GM12878 (cell line): Measurements from ENCODE around the gene KCNC2. TPM values are rescaled to one million over a fixed set of nuclear protein-coding genes. Genes with fewer than 3 reads are reported as not detected.

Source experiments
- ATAC-seq: fragments of 200-7000 bp; cut with Tn5 transposase; 3 replicates; pipeline ENCODE4 v1.9.1; 2020; ENCODE audit warnings: mild to moderate bottlenecking, moderate library complexity
- BruUV-seq: library from RNA; stranded (reverse); fragments of 400-500 nt; replicated peaks from 2 replicates; lab custom pipeline; 2021; lab: Mats Ljungman, UMichigan
- CTCF ChIA-PET: fragments of 300-600 bp; sonication (Branson Sonifier 250); formaldehyde crosslinking; extraction: SDS; loops from one replicate; lab custom pipeline; 2021; ENCODE audit warnings: inconsistent platforms; lab: Yijun Ruan, JAX
- POLR2A ChIA-PET: fragments of 350-600 bp; formaldehyde crosslinking; extraction: SDS; loops from one replicate; lab custom pipeline; 2021; ENCODE audit warnings: inconsistent platforms; lab: Charles Lee
- RAD21 ChIA-PET: fragments of 300-600 bp; sonication (Branson Sonifier 250); formaldehyde crosslinking; loops from one replicate; lab custom pipeline; 2023; ENCODE audit warnings: antibody characterized with exemption; ENCODE audit not compliant: unreplicated experiment; lab: Charles Lee
- SMC1A ChIA-PET: fragments of 300-600 bp; sonication (Branson Sonifier 250); formaldehyde crosslinking; loops from one replicate; lab custom pipeline; 2023; ENCODE audit not compliant: unreplicated experiment, uncharacterized antibody; lab: Charles Lee
- DNase-seq: peaks from one replicate; pipeline ENCODE4 v3.0.0-alpha.2; 2011; ENCODE audit warnings: low read depth, low spot score
- FAIRE-seq: peaks from 3 replicates; lab custom pipeline; 2011; peaks lifted over from hg19 to GRCh38; lab: Jason Lieb, UNC
- H2AFZ ChIP-seq: 2 replicates; pipeline ENCODE4 v1.6.0; 2011; ENCODE audit warnings: low read depth, low read length, control low read depth; ENCODE audit not compliant: control insufficient read depth
- H3K27ac ChIP-seq: 2 replicates; pipeline ENCODE4 v1.5.1; 2011; ENCODE audit warnings: control low read depth; ENCODE audit not compliant: control insufficient read depth, insufficient read depth
- H3K27me3 ChIP-seq, 2 experiments: replicated peaks in 1 of 2; 2 replicates each; pipeline versions ENCODE4 v1.6.0 to v1.6.1; 2011; ENCODE audit warnings: low read length in 1 of 2; ENCODE audit not compliant: control insufficient read depth in 2 of 2, insufficient read depth in 2 of 2
- H3K36me3 ChIP-seq, 2 experiments: 2 replicates each; pipeline ENCODE4 v1.5.1; 2011; ENCODE audit warnings: low read length in 1 of 2; ENCODE audit not compliant: control insufficient read depth in 2 of 2, insufficient read depth in 2 of 2
- H3K4me1 ChIP-seq: 2 replicates; pipeline ENCODE4 v1.6.1; 2011; ENCODE audit warnings: mild to moderate bottlenecking, low read length, moderate library complexity, mixed read lengths; ENCODE audit not compliant: control insufficient read depth, insufficient read depth
- H3K4me2 ChIP-seq: 2 replicates; pipeline ENCODE4 v1.6.0; 2011; ENCODE audit warnings: control low read depth; ENCODE audit not compliant: control insufficient read depth, insufficient read depth
- H3K4me3 ChIP-seq: fragments of 200-600 bp; sonication (generic); 2 replicates; pipeline ENCODE4 v1.5.1; 2016
- H3K79me2 ChIP-seq: 2 replicates; pipeline ENCODE4 v1.6.0; 2011; ENCODE audit warnings: low read length; ENCODE audit not compliant: control insufficient read depth, insufficient read depth
- H3K9ac ChIP-seq: 2 replicates; pipeline ENCODE4 v1.8.0; 2011; ENCODE audit warnings: low read length, control low read depth, mixed read lengths; ENCODE audit not compliant: control insufficient read depth, insufficient read depth
- H3K9me3 ChIP-seq: replicated peaks from 3 replicates; pipeline ENCODE4 v1.5.1; 2011; ENCODE audit warnings: mild to moderate bottlenecking, low read length; ENCODE audit not compliant: control insufficient read depth, insufficient read depth
- H4K20me1 ChIP-seq: 2 replicates; pipeline ENCODE4 v1.6.0; 2011; ENCODE audit not compliant: control insufficient read depth, insufficient read depth
- FOS ChIP-seq: IDR thresholded peaks from 3 replicates; pipeline ENCODE4 v1.6.1; 2011; ENCODE audit warnings: borderline replicate concordance; ENCODE audit not compliant: insufficient read length; ENCODE audit errors: extremely low read depth
- KAT2A ChIP-seq: conservative IDR thresholded peaks from 2 replicates; pipeline ENCODE4 v1.6.1; 2011; ENCODE audit warnings: low read depth, low read length; ENCODE audit not compliant: control insufficient read depth
- RBBP5 ChIP-seq: fragments of 200-600 bp; sonication (generic); conservative IDR thresholded peaks from 2 replicates; pipeline ENCODE4 v1.6.1; 2016
- SREBF2 ChIP-seq: IDR thresholded peaks from 2 replicates; pipeline ENCODE4 v1.6.1; 2012; ENCODE audit warnings: mild to moderate bottlenecking, low read length
- TCF3 ChIP-seq: IDR thresholded peaks from 2 replicates; pipeline ENCODE4 v1.6.1; 2012; ENCODE audit warnings: low read depth, mild to moderate bottlenecking, low read length, borderline replicate concordance; ENCODE audit not compliant: insufficient read depth
- in situ Hi-C: fragments of 300-500 bp; cut with MboI; formaldehyde crosslinking; loops from 9 replicates; pipeline ENCODE4 v1.14.3; 2018; ENCODE audit warnings: mixed read lengths
- intact Hi-C: fragments of 100-400 bp; cut with micrococcal nuclease; formaldehyde crosslinking; loops from one replicate; pipeline ENCODE4 v1.14.2; 2022; ENCODE audit not compliant: unreplicated experiment
- polyA plus RNA-seq, 11 experiments: library from polyadenylated mRNA; depleted of rRNA in 4 of 11; unstranded in 6 of 11; stranded (reverse) in 5 of 11; fragments of >200 nt; fragmentation: Nextera tagmentation in 4 of 11; fragmentation: Illumina TruSeq in 1 of 11; extraction: Ambion mirVana in 4 of 11; extraction: Trizol in 1 of 11; gene quantifications; 1 replicate in 1 of 11; 2 replicates in 10 of 11; pipeline versions ENCODE4 v1.2.1 to v1.2.3, GENCODE V29; 2011 to 2016; ENCODE audit warnings: inconsistent platforms in 2 of 11, missing spikeins in 2 of 11, low read depth in 1 of 11
- total RNA-seq, 4 experiments: library from RNA; depleted of rRNA in 3 of 4; stranded (reverse); fragments of >200 nt in 3 of 4; fragmentation: Illumina TruSeq in 1 of 4; extraction: Trizol in 1 of 4; gene quantifications; 2 replicates each; pipeline versions ENCODE4 v1.2.1 to v1.2.3, GENCODE V29; 2013 to 2021
- TF ChIP-seq, protein P1 (sequence below): IDR thresholded peaks from 2 replicates; pipeline ENCODE4 v1.6.1; 2011; ENCODE audit warnings: mild to moderate bottlenecking, low read depth, low read length, moderate library complexity; ENCODE audit not compliant: insufficient replicate concordance
- TF ChIP-seq, protein P2 (sequence below): fragments of 450-650 bp; IDR thresholded peaks from 2 replicates; pipeline ENCODE4 v1.6.1; 2014; ENCODE audit warnings: mild to moderate bottlenecking
- TF ChIP-seq, protein P3 (sequence below): IDR thresholded peaks from 2 replicates; pipeline ENCODE4 v1.6.1; 2012; ENCODE audit warnings: improper control_type of control experiment, low read depth, low read length; ENCODE audit not compliant: insufficient replicate concordance
- TF ChIP-seq, protein P4 (sequence below): fragments of 450-650 bp; IDR thresholded peaks from 2 replicates; pipeline ENCODE4 v1.6.1; 2018; ENCODE audit warnings: mild to moderate bottlenecking, low read depth, moderate library complexity; ENCODE audit not compliant: partially characterized antibody
- TF ChIP-seq, protein P5 (sequence below): fragments of 150-350 bp; IDR thresholded peaks from 2 replicates; pipeline ENCODE4 v1.6.1; 2014; ENCODE audit warnings: mild to moderate bottlenecking, low read depth, low read length

Gene KCNC2
- total and polyA plus RNA-seq, 10 of the 15 experiments (the other 5 are each of a cell fraction or from before 2014, with no cell fraction given) = 0.03 to 2.3 (median 0.08) TPM; not detected in 7

DNA sequence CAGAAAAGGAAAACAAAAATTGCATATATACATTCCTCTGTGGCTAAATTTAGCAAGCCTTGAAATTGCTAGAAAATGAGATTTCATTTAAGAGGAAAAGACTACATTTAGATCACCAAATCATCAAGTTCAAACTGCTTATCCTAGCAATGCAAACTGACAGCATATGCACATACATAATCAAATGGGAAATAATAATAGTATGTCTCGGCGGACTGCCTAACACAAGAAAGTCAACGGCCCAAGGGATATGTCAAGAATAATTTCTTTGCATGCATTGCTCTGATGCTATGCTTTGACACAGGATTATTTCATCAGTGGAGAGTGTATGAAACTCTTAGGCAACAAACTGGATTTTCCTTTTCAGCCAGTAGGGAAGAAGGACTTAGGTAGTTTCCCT lies 107.9 kb downstream of the KCNC2 start (continued):
- TF ChIP-seq, protein P1, sequence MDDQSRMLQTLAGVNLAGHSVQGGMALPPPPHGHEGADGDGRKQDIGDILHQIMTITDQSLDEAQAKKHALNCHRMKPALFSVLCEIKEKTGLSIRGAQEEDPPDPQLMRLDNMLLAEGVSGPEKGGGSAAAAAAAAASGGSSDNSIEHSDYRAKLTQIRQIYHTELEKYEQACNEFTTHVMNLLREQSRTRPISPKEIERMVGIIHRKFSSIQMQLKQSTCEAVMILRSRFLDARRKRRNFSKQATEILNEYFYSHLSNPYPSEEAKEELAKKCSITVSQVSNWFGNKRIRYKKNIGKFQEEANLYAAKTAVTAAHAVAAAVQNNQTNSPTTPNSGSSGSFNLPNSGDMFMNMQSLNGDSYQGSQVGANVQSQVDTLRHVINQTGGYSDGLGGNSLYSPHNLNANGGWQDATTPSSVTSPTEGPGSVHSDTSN = no peak

DNA sequence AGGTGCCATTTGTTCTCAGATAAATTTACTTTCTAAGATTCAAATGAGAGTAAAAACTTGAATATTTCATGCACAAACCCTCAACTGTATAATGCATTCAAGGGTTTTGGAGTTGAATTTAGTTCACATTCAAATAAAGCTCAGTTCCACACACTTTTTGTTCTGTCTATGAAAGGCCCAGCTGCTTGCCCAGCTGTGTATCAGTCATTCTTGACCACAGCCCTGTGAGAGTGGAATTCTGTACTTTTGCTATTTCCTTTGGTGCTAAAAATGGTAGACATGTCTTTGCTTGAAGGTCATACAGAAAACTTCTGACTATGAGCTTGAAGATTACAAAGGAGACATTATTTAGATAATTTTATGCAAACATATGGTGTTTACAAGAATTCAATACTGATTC lies 110.4 kb downstream of the KCNC2 start:
- in situ Hi-C loops = no loop called here
- no peaks in the 10 kb centered on the region for H3K9me3 ChIP-seq
- no peak overlapping the region for H2AFZ ChIP-seq
- CTCF ChIA-PET = interaction anchor here (0.6 to 1.8 kb wide), 4 partner anchors 9 to 410 kb away, joined by 3 to 5 read pairs (median 4); no protein-coding TSS in a partner anchor
- H3K9ac ChIP-seq = no peak overlapping the region
- no peak overlapping the region for H3K4me2 ChIP-seq
- no peak overlapping the region for H3K27ac ChIP-seq
- no peaks in the 10 kb centered on the region for H3K36me3 ChIP-seq
- no peaks in the 10 kb centered on the region for H3K27me3 ChIP-seq
- intact Hi-C loops = no loop called here
- POLR2A ChIA-PET = no interaction called here
- SMC1A ChIA-PET = interaction anchor here (0.9 to 2.0 kb wide), 3 partner anchors 9 to 413 kb away, joined by 3 to 6 read pairs (median 6); no protein-coding TSS in a partner anchor
- RAD21 ChIA-PET = no interaction called here
- H4K20me1 ChIP-seq = no peaks in the 10 kb centered on the region
- H3K79me2 ChIP-seq = no peaks in the 10 kb centered on the region
- H3K4me3 ChIP-seq = no peak overlapping the region
- H3K4me1 ChIP-seq = no peaks in the 10 kb centered on the region
- no peak for FAIRE-seq
- DNase-seq = no peak
- ATAC-seq = no peak
- no TSS peak for BruUV-seq
- TF ChIP-seq SREBF2 = no peak
- TF ChIP-seq, protein P2, sequence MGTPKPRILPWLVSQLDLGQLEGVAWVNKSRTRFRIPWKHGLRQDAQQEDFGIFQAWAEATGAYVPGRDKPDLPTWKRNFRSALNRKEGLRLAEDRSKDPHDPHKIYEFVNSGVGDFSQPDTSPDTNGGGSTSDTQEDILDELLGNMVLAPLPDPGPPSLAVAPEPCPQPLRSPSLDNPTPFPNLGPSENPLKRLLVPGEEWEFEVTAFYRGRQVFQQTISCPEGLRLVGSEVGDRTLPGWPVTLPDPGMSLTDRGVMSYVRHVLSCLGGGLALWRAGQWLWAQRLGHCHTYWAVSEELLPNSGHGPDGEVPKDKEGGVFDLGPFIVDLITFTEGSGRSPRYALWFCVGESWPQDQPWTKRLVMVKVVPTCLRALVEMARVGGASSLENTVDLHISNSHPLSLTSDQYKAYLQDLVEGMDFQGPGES = no peak
- TF ChIP-seq RBBP5 = no peak
- no peak for TF ChIP-seq KAT2A
- TF ChIP-seq, protein P3, sequence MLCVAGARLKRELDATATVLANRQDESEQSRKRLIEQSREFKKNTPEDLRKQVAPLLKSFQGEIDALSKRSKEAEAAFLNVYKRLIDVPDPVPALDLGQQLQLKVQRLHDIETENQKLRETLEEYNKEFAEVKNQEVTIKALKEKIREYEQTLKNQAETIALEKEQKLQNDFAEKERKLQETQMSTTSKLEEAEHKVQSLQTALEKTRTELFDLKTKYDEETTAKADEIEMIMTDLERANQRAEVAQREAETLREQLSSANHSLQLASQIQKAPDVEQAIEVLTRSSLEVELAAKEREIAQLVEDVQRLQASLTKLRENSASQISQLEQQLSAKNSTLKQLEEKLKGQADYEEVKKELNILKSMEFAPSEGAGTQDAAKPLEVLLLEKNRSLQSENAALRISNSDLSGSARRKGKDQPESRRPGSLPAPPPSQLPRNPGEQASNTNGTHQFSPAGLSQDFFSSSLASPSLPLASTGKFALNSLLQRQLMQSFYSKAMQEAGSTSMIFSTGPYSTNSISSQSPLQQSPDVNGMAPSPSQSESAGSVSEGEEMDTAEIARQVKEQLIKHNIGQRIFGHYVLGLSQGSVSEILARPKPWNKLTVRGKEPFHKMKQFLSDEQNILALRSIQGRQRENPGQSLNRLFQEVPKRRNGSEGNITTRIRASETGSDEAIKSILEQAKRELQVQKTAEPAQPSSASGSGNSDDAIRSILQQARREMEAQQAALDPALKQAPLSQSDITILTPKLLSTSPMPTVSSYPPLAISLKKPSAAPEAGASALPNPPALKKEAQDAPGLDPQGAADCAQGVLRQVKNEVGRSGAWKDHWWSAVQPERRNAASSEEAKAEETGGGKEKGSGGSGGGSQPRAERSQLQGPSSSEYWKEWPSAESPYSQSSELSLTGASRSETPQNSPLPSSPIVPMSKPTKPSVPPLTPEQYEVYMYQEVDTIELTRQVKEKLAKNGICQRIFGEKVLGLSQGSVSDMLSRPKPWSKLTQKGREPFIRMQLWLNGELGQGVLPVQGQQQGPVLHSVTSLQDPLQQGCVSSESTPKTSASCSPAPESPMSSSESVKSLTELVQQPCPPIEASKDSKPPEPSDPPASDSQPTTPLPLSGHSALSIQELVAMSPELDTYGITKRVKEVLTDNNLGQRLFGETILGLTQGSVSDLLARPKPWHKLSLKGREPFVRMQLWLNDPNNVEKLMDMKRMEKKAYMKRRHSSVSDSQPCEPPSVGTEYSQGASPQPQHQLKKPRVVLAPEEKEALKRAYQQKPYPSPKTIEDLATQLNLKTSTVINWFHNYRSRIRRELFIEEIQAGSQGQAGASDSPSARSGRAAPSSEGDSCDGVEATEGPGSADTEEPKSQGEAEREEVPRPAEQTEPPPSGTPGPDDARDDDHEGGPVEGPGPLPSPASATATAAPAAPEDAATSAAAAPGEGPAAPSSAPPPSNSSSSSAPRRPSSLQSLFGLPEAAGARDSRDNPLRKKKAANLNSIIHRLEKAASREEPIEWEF = no peak
- TF ChIP-seq, protein P4, sequence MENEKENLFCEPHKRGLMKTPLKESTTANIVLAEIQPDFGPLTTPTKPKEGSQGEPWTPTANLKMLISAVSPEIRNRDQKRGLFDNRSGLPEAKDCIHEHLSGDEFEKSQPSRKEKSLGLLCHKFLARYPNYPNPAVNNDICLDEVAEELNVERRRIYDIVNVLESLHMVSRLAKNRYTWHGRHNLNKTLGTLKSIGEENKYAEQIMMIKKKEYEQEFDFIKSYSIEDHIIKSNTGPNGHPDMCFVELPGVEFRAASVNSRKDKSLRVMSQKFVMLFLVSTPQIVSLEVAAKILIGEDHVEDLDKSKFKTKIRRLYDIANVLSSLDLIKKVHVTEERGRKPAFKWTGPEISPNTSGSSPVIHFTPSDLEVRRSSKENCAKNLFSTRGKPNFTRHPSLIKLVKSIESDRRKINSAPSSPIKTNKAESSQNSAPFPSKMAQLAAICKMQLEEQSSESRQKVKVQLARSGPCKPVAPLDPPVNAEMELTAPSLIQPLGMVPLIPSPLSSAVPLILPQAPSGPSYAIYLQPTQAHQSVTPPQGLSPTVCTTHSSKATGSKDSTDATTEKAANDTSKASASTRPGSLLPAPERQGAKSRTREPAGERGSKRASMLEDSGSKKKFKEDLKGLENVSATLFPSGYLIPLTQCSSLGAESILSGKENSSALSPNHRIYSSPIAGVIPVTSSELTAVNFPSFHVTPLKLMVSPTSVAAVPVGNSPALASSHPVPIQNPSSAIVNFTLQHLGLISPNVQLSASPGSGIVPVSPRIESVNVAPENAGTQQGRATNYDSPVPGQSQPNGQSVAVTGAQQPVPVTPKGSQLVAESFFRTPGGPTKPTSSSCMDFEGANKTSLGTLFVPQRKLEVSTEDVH = no peak
- no peak for TF ChIP-seq FOS
- no peak for TF ChIP-seq TCF3
- TF ChIP-seq, protein P5, sequence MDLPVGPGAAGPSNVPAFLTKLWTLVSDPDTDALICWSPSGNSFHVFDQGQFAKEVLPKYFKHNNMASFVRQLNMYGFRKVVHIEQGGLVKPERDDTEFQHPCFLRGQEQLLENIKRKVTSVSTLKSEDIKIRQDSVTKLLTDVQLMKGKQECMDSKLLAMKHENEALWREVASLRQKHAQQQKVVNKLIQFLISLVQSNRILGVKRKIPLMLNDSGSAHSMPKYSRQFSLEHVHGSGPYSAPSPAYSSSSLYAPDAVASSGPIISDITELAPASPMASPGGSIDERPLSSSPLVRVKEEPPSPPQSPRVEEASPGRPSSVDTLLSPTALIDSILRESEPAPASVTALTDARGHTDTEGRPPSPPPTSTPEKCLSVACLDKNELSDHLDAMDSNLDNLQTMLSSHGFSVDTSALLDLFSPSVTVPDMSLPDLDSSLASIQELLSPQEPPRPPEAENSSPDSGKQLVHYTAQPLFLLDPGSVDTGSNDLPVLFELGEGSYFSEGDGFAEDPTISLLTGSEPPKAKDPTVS = no peak
